Astrocyte of the cerebellum (primary cell): ENCODE results near the gene ARPP19.

Source experiments
- DNase-seq: peaks from one replicate; pipeline ENCODE4 v3.0.0-alpha.2; 2011; ENCODE audit warnings: low read depth
- H3K4me3 ChIP-seq: 2 replicates; pipeline ENCODE4 v1.5.1; 2011; ENCODE audit warnings: mild to moderate bottlenecking, low read depth, low read length, moderate library complexity
- CTCF ChIP-seq: IDR thresholded peaks from 2 replicates; pipeline ENCODE4 v1.5.1; 2012; ENCODE audit warnings: low read length, low read depth, moderate library complexity, mild to moderate bottlenecking; ENCODE audit errors: missing control alignments
- in situ Hi-C: cut with HindIII; loops from 2 replicates; pipeline ENCODE4 v1.10.0; 2017; ENCODE audit warnings: low sequenced_read_pairs

Gene ARPP19

GRCh38 chr15:52502608-52503007 lies 66.2 kb downstream of the ARPP19 start:
- H3K4me3 ChIP-seq, result no peak overlapping the region
- TF ChIP-seq CTCF, result no peak
- DNase-seq, result no peak
- in situ Hi-C loops, result no loop called here

DNA sequence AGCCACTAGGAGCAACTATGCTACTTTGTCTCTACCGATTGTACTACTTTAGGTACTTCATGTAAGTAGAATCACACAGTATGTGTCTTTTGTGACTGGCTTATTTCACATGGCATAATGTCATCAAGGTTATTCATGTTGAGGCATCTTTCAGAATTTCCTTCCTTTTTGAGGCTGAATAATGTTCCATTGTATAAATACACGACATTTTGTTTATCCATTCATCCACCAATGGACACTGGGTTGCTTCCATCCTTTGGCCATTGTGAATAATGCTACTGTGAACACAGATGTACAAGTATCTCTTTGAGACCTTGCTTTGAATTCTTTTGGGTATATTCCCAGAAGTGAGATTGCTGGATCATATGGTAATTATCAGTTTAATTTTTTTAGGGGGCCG lies 69.3 kb downstream of the ARPP19 start:
- DNase-seq, result no peak
- in situ Hi-C loops, result no loop called here
- TF ChIP-seq CTCF, result no peak
- no peak overlapping the region for H3K4me3 ChIP-seq

- no peak overlapping the region for H3K4me3 ChIP-seq
- no peak for TF ChIP-seq CTCF
- DNase-seq, result no peak
- in situ Hi-C loops, result no loop called here
Observed at GRCh38 chr15:52498706-52499105, 70.1 kb downstream of the ARPP19 start.
